Measurements from ENCODE around the gene AJAP1.

AJAP1 gene

GRCh38 chr1:4684864-4685522 is 30.6 kb downstream of the AJAP1 start:
- DNase-seq = no peak

GRCh38 chr1:4685523-4685865 is 31.1 kb downstream of the AJAP1 start:
- DNase-seq = no peak

GRCh38 chr1:4687943-4688342 is 33.5 kb downstream of the AJAP1 start:
- DNase-seq = no peak

GRCh38 chr1:4689271-4689935 is 35.0 kb downstream of the AJAP1 start:
- no peak for DNase-seq

- DNase-seq = no peak
Measured at GRCh38 chr1:4689941-4690635, 35.7 kb downstream of the AJAP1 start.

- DNase-seq = no peak
Measured at GRCh38 chr1:4690951-4691675, 36.7 kb downstream of the AJAP1 start.

GRCh38 chr1:4691766-4692405 is 37.5 kb downstream of the AJAP1 start:
- DNase-seq = no peak

- DNase-seq = no peak
Measured at GRCh38 chr1:4692437-4692836, 38.0 kb downstream of the AJAP1 start.

GRCh38 chr1:4693331-4693730 is 38.9 kb downstream of the AJAP1 start:
- DNase-seq = no peak

GRCh38 chr1:4693891-4694290 is 39.5 kb downstream of the AJAP1 start:
- DNase-seq = no peak

- DNase-seq = no peak
Measured at GRCh38 chr1:4694492-4694891, 40.1 kb downstream of the AJAP1 start.

GRCh38 chr1:4695241-4695640 is 40.8 kb downstream of the AJAP1 start:
- no peak for DNase-seq

GRCh38 chr1:4696161-4696745 is 41.8 kb downstream of the AJAP1 start:
- no peak for DNase-seq

- DNase-seq = no peak
Measured at GRCh38 chr1:4696753-4697152, 42.3 kb downstream of the AJAP1 start.

- DNase-seq = no peak
Measured at GRCh38 chr1:4697801-4698200, 43.4 kb downstream of the AJAP1 start.

- no peak for DNase-seq
Measured at GRCh38 chr1:4698911-4699310, 44.5 kb downstream of the AJAP1 start.

GRCh38 chr1:4699376-4700301 is 45.2 kb downstream of the AJAP1 start:
- no peak for DNase-seq

GRCh38 chr1:4700801-4701200 is 46.4 kb downstream of the AJAP1 start:
- no peak for DNase-seq

- no peak for DNase-seq
Measured at GRCh38 chr1:4701276-4701675, 46.9 kb downstream of the AJAP1 start.

GRCh38 chr1:4702464-4702863 is 48.1 kb downstream of the AJAP1 start:
- DNase-seq = no peak

- no peak for DNase-seq
Measured at GRCh38 chr1:4702932-4703331, 48.5 kb downstream of the AJAP1 start.

- DNase-seq = no peak
Measured at GRCh38 chr1:4703646-4704045, 49.2 kb downstream of the AJAP1 start.
